ENCODE measurements around the gene CASP12.

GRCh38 chr11:104944076-104944475 lies 45.8 kb upstream of the CASP12 start:
- TF ChIP-seq CTCF (IDR thresholded peaks at IDR 0.05; ENCODE audit: insufficient read depth, low read length, poor library complexity, severe bottlenecking) = no peak
- no peak for TF ChIP-seq EZH2phosphoT487 (conservative IDR thresholded peaks at IDR 0.05; ENCODE audit: low read length)
